ENCODE measurements around the gene C6orf15.

The C6orf15 gene

GRCh38 chr6:31079656-31080261, 32.6 kb downstream of the C6orf15 start:
- peak; percentile 65 for DNase-seq (ENCODE audit: low spot score)
- H3K9me3 ChIP-seq (replicated peaks in 1 of 2; ENCODE audit: control insufficient read depth in 2 of 2, insufficient read depth in 1 of 2, low read depth in 1 of 2, low read length in 2 of 2): no peaks in the 10 kb centered on the region
- peak overlapping the region; percentile 86 for H4K8ac ChIP-seq (ENCODE audit: low read depth, low read length)
- peak overlapping the region; percentile 58 for H2BK120ac ChIP-seq (ENCODE audit: low read depth, low read length)
- H3K18ac ChIP-seq (ENCODE audit: low read length): peak overlapping the region; percentile 96
- no peak overlapping the region for H4K91ac ChIP-seq (ENCODE audit: low read depth, low read length, poor library complexity)
- H2BK15ac ChIP-seq (ENCODE audit: low read length): peak overlapping the region; percentile 88
- no peak overlapping the region for H3K4ac ChIP-seq (ENCODE audit: low read length)
- no peak overlapping the region for H3K4me3 ChIP-seq (ENCODE audit: low read length in 2 of 2)
- H2BK12ac ChIP-seq (ENCODE audit: low read length): no peak overlapping the region
- no peak overlapping the region for H3K27ac ChIP-seq (replicated peaks; ENCODE audit: low read length)
- no peak overlapping the region for H2AK5ac ChIP-seq (ENCODE audit: low read depth, low read length)
- H3K4me2 ChIP-seq (ENCODE audit: insufficient read depth, low read length, poor library complexity, severe bottlenecking): no peak overlapping the region
- H3K79me1 ChIP-seq (ENCODE audit: low read depth, low read length): peaks cover 1% of the 10 kb centered on the region
- no peaks in the 10 kb centered on the region for H3K36me3 ChIP-seq (replicated peaks in 1 of 2; ENCODE audit: control insufficient read depth in 2 of 2, insufficient read depth in 2 of 2, low read length in 2 of 2)
- no peaks in the 10 kb centered on the region for H3K27me3 ChIP-seq (ENCODE audit: control insufficient read depth in 3 of 3, insufficient read depth in 3 of 3, low read depth in 1 of 3, low read length in 3 of 3)
- peak overlapping the region; percentile 85 for H2AFZ ChIP-seq (ENCODE audit: low read length)
- peak overlapping the region; percentile 68 for H2BK5ac ChIP-seq (ENCODE audit: low read length)
- WGBS, 2 donors (ENCODE audit: extremely low coverage in 2 of 2, insufficient read length in 2 of 2, insufficient replicate concordance in 1 of 2): no CpG with 5 or more reads among the region's 22 CpGs
- H3K14ac ChIP-seq (ENCODE audit: low read length): peak overlapping the region; percentile 92
- H3K4me1 ChIP-seq (ENCODE audit: control insufficient read depth in 2 of 2, insufficient read depth in 1 of 2, low read depth in 1 of 2, low read length in 2 of 2): peaks cover 2 to 3% of the 10 kb centered on the region in 2 donors
- H3K23ac ChIP-seq (ENCODE audit: low read depth, low read length, poor library complexity): peak overlapping the region; percentile 53
- H3K9ac ChIP-seq (ENCODE audit: low read depth, low read length, poor library complexity): peak overlapping the region; percentile 85

DNA sequence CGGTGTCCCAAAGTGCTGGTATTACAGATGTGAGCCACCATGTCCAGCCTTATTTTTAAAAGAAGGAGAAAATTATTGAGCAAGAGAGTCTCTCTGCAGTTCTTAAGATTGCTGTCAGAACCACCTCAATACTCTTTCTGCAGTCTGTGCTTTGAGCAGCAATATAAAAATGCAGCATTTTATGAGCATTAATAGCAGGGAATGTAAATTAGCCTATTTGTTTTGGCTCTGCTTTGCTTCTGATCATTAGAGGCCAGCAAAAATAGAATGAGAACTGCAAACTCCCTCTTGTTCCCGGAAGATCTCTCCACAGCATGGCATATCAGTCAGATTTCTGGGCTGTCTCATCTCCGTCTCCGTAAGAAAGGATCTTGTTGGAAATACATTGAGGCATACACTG, 35.8 kb downstream of the C6orf15 start:
- no peaks in the 10 kb centered on the region for H3K27me3 ChIP-seq (ENCODE audit: control insufficient read depth in 3 of 3, insufficient read depth in 3 of 3, low read depth in 1 of 3, low read length in 3 of 3)
- no peak overlapping the region for H3K27ac ChIP-seq (replicated peaks; ENCODE audit: low read length)
- no peak overlapping the region for H3K14ac ChIP-seq (ENCODE audit: low read length)
- H2AFZ ChIP-seq (ENCODE audit: low read length): no peak overlapping the region
- no peak for DNase-seq (ENCODE audit: low spot score)
- H2BK5ac ChIP-seq (ENCODE audit: low read length): no peak overlapping the region
- H3K4me3 ChIP-seq (ENCODE audit: low read length in 2 of 2): no peak overlapping the region
- H3K79me1 ChIP-seq (ENCODE audit: low read depth, low read length): peaks cover 1% of the 10 kb centered on the region
- H2BK12ac ChIP-seq (ENCODE audit: low read length): no peak overlapping the region
- no peak overlapping the region for H3K4ac ChIP-seq (ENCODE audit: low read length)
- H3K4me1 ChIP-seq (ENCODE audit: control insufficient read depth in 2 of 2, insufficient read depth in 1 of 2, low read depth in 1 of 2, low read length in 2 of 2): peaks cover 2 to 3% of the 10 kb centered on the region in 2 donors
- no peak overlapping the region for H2BK15ac ChIP-seq (ENCODE audit: low read length)
- no peak overlapping the region for H2BK120ac ChIP-seq (ENCODE audit: low read depth, low read length)
- no peaks in the 10 kb centered on the region for H3K9me3 ChIP-seq (replicated peaks in 1 of 2; ENCODE audit: control insufficient read depth in 2 of 2, insufficient read depth in 1 of 2, low read depth in 1 of 2, low read length in 2 of 2)
- WGBS, 2 donors (ENCODE audit: extremely low coverage in 2 of 2, insufficient read length in 2 of 2, insufficient replicate concordance in 1 of 2): no CpG with 5 or more reads among the region's 4 CpGs
- H3K36me3 ChIP-seq (replicated peaks in 1 of 2; ENCODE audit: control insufficient read depth in 2 of 2, insufficient read depth in 2 of 2, low read length in 2 of 2): no peaks in the 10 kb centered on the region
- H2AK5ac ChIP-seq (ENCODE audit: low read depth, low read length): no peak overlapping the region
- H3K4me2 ChIP-seq (ENCODE audit: insufficient read depth, low read length, poor library complexity, severe bottlenecking): no peak overlapping the region
- H4K91ac ChIP-seq (ENCODE audit: low read depth, low read length, poor library complexity): no peak overlapping the region
- H3K18ac ChIP-seq (ENCODE audit: low read length): no peak overlapping the region
- no peak overlapping the region for H3K9ac ChIP-seq (ENCODE audit: low read depth, low read length, poor library complexity)
- no peak overlapping the region for H4K8ac ChIP-seq (ENCODE audit: low read depth, low read length)
- no peak overlapping the region for H3K23ac ChIP-seq (ENCODE audit: low read depth, low read length, poor library complexity)

DNA sequence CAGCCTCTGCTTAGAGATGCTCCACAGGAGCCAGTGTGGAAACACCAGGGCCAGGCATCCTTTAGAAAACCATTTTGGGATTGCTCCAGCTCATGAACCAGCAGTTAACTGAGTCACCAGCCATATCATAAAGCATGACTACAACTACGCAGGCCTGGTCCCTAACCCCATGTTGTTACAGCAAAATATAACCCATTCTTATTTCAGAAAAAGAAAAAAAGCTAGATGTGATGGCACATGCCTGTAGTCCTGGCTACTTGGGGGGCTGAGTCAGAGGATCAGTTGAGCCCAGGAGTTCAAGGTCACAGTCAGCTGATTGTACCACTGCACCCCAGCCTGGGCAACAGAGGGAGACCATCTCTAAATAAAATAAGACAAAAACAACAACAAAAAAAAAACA, 36.8 kb downstream of the C6orf15 start:
- H2AFZ ChIP-seq (ENCODE audit: low read length): no peak overlapping the region
- no peak overlapping the region for H4K91ac ChIP-seq (ENCODE audit: low read depth, low read length, poor library complexity)
- H3K36me3 ChIP-seq (replicated peaks in 1 of 2; ENCODE audit: control insufficient read depth in 2 of 2, insufficient read depth in 2 of 2, low read length in 2 of 2): no peaks in the 10 kb centered on the region
- no peak overlapping the region for H4K8ac ChIP-seq (ENCODE audit: low read depth, low read length)
- no peak overlapping the region for H3K4ac ChIP-seq (ENCODE audit: low read length)
- no peak overlapping the region for H3K9ac ChIP-seq (ENCODE audit: low read depth, low read length, poor library complexity)
- H3K4me1 ChIP-seq (ENCODE audit: control insufficient read depth in 2 of 2, insufficient read depth in 1 of 2, low read depth in 1 of 2, low read length in 2 of 2): peaks cover 2 to 6% of the 10 kb centered on the region in 2 donors
- H3K9me3 ChIP-seq (replicated peaks in 1 of 2; ENCODE audit: control insufficient read depth in 2 of 2, insufficient read depth in 1 of 2, low read depth in 1 of 2, low read length in 2 of 2): no peaks in the 10 kb centered on the region
- no peak overlapping the region for H3K27ac ChIP-seq (replicated peaks; ENCODE audit: low read length)
- DNase-seq (ENCODE audit: low spot score): no peak
- no peak overlapping the region for H2AK5ac ChIP-seq (ENCODE audit: low read depth, low read length)
- H3K14ac ChIP-seq (ENCODE audit: low read length): no peak overlapping the region
- no peak overlapping the region for H2BK5ac ChIP-seq (ENCODE audit: low read length)
- H2BK120ac ChIP-seq (ENCODE audit: low read depth, low read length): no peak overlapping the region
- no peak overlapping the region for H3K4me3 ChIP-seq (ENCODE audit: low read length in 2 of 2)
- H3K23ac ChIP-seq (ENCODE audit: low read depth, low read length, poor library complexity): no peak overlapping the region
- H2BK15ac ChIP-seq (ENCODE audit: low read length): no peak overlapping the region
- H3K4me2 ChIP-seq (ENCODE audit: insufficient read depth, low read length, poor library complexity, severe bottlenecking): no peak overlapping the region
- no peak overlapping the region for H2BK12ac ChIP-seq (ENCODE audit: low read length)
- H3K27me3 ChIP-seq (ENCODE audit: control insufficient read depth in 3 of 3, insufficient read depth in 3 of 3, low read depth in 1 of 3, low read length in 3 of 3): no peaks in the 10 kb centered on the region
- peaks cover 1% of the 10 kb centered on the region for H3K79me1 ChIP-seq (ENCODE audit: low read depth, low read length)
- WGBS, 2 donors (ENCODE audit: extremely low coverage in 2 of 2, insufficient read length in 2 of 2, insufficient replicate concordance in 1 of 2): no CpG with 5 or more reads among the region's 1 CpG
- H3K18ac ChIP-seq (ENCODE audit: low read length): no peak overlapping the region

DNA sequence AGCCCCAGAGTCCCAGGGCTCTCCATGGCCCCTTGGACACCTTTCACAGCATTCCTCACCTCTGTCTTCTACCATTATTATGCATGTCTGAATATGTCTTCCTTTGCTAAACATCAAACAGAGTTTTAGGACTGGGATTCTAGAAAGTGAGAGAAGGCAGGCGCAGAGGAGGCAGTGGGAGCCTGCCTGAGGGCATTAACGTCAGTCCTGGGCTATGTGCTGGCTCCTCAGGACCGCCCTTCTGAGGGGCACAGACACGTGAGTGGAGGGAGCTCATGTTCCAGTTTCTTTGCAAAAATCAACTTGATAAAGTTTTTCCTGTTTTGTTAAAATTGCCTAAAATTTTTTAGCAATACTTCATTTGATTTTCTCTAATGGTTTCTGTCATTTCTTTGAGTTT, 38.0 kb downstream of the C6orf15 start:
- H3K4me2 ChIP-seq (ENCODE audit: insufficient read depth, low read length, poor library complexity, severe bottlenecking): no peak overlapping the region
- H4K91ac ChIP-seq (ENCODE audit: low read depth, low read length, poor library complexity): no peak overlapping the region
- H3K79me1 ChIP-seq (ENCODE audit: low read depth, low read length): no peaks in the 10 kb centered on the region
- no peak overlapping the region for H2AFZ ChIP-seq (ENCODE audit: low read length)
- no peak overlapping the region for H3K14ac ChIP-seq (ENCODE audit: low read length)
- H4K8ac ChIP-seq (ENCODE audit: low read depth, low read length): no peak overlapping the region
- no peak overlapping the region for H2BK120ac ChIP-seq (ENCODE audit: low read depth, low read length)
- no peak overlapping the region for H3K4ac ChIP-seq (ENCODE audit: low read length)
- no peaks in the 10 kb centered on the region for H3K27me3 ChIP-seq (ENCODE audit: control insufficient read depth in 3 of 3, insufficient read depth in 3 of 3, low read depth in 1 of 3, low read length in 3 of 3)
- no peak overlapping the region for H2AK5ac ChIP-seq (ENCODE audit: low read depth, low read length)
- DNase-seq (ENCODE audit: low spot score): no peak
- H3K36me3 ChIP-seq (replicated peaks in 1 of 2; ENCODE audit: control insufficient read depth in 2 of 2, insufficient read depth in 2 of 2, low read length in 2 of 2): no peaks in the 10 kb centered on the region
- H3K18ac ChIP-seq (ENCODE audit: low read length): no peak overlapping the region
- no peak overlapping the region for H2BK15ac ChIP-seq (ENCODE audit: low read length)
- H3K23ac ChIP-seq (ENCODE audit: low read depth, low read length, poor library complexity): no peak overlapping the region
- H3K4me1 ChIP-seq (ENCODE audit: control insufficient read depth in 2 of 2, insufficient read depth in 1 of 2, low read depth in 1 of 2, low read length in 2 of 2): peaks cover 5 to 9% of the 10 kb centered on the region in 2 donors
- no peak overlapping the region for H3K27ac ChIP-seq (replicated peaks; ENCODE audit: low read length)
- H3K4me3 ChIP-seq (ENCODE audit: low read length in 2 of 2): no peak overlapping the region
- H2BK5ac ChIP-seq (ENCODE audit: low read length): no peak overlapping the region
- no CpG with 5 or more reads among the region's 4 CpGs for WGBS, 2 donors (ENCODE audit: extremely low coverage in 2 of 2, insufficient read length in 2 of 2, insufficient replicate concordance in 1 of 2)
- no peak overlapping the region for H2BK12ac ChIP-seq (ENCODE audit: low read length)
- H3K9me3 ChIP-seq (replicated peaks in 1 of 2; ENCODE audit: control insufficient read depth in 2 of 2, insufficient read depth in 1 of 2, low read depth in 1 of 2, low read length in 2 of 2): no peaks in the 10 kb centered on the region
- no peak overlapping the region for H3K9ac ChIP-seq (ENCODE audit: low read depth, low read length, poor library complexity)

All from neuronal stem cell (in vitro differentiated cells).